Vagina (tissue), 2 donors: Measurements from ENCODE around the gene MNAT1. TPM values are rescaled to one million over a fixed set of nuclear protein-coding genes. Genes with fewer than 3 reads are reported as not detected.
"Not testable (repeated sequence)": the region's sequence is repeated elsewhere in the genome, so short reads cannot be mapped to it uniquely, and the experiment has no call there.

Experiments
- DNase-seq, 2 donors: peaks; one replicate each; pipeline ENCODE4 v3.0.0-alpha.2; 2017; ENCODE audit errors: extremely low spot score in 2 of 2
- H3K27ac ChIP-seq: fragments of 200-600 bp; sonication (generic); one replicate; pipeline ENCODE4 v1.5.1; 2019
- H3K27me3 ChIP-seq: fragments of 200-600 bp; sonication (generic); one replicate; pipeline ENCODE4 v1.5.1; 2019
- H3K36me3 ChIP-seq, 2 donors: fragments of 200-600 bp; sonication (generic); one replicate each; pipeline ENCODE4 v1.5.1; 2017 to 2019
- H3K4me1 ChIP-seq: fragments of 200-600 bp; sonication (generic); one replicate; pipeline ENCODE4 v1.5.1; 2019
- H3K4me3 ChIP-seq, 2 donors: fragments of 200-600 bp; sonication (generic); 1 replicate in 1 of 2; 2 replicates in 1 of 2; pipeline ENCODE4 v1.5.1; 2016 to 2019
- H3K9me3 ChIP-seq: fragments of 200-600 bp; sonication (generic); one replicate; pipeline ENCODE4 v1.5.1; 2019
- CTCF ChIP-seq, 3 experiments: fragments of 450-650 bp in 2 of 3; fragments of 200-600 bp in 1 of 3; sonication (generic) in 1 of 3; IDR thresholded peaks; one replicate each; pipeline ENCODE4 v1.5.1; 2017 to 2019; ENCODE audit warnings: antibody characterized with exemption in 3 of 3, mild to moderate bottlenecking in 2 of 3, moderate library complexity in 2 of 3
- POLR2A ChIP-seq, 2 donors: fragments of 450-650 bp; IDR thresholded peaks; one replicate each; pipeline ENCODE4 v1.6.1; 2017; ENCODE audit warnings: antibody characterized with exemption in 2 of 2, mild to moderate bottlenecking in 2 of 2, moderate library complexity in 2 of 2
- POLR2AphosphoS5 ChIP-seq, 2 donors: sonication (generic); formaldehyde crosslinking; IDR thresholded peaks; one replicate each; pipeline ENCODE4 v1.9.0; 2017; ENCODE audit warnings: antibody characterized with exemption in 2 of 2, mild to moderate bottlenecking in 2 of 2, low read depth in 1 of 2; ENCODE audit not compliant: insufficient read depth in 1 of 2
- intact Hi-C: fragments of 100-400 bp; cut with DNase I; formaldehyde crosslinking; loops from one replicate; pipeline ENCODE4 v1.15.1; 2023
- total RNA-seq: library from RNA; depleted of rRNA; stranded (reverse); fragments of >200 nt; gene quantifications from one replicate; pipeline ENCODE4 v1.2.3, GENCODE V29; 2016

MNAT1 gene
- total RNA-seq, 1 donor from 2014 or later = 38.1 TPM

GRCh38 chr14:60723116-60723906 is 11.2 kb upstream of the MNAT1 start:
- Histone ChIP-seq H3K36me3 (no peaks in the 10 kb centered on the region), H3K4me3 (peak overlapping the region; percentile 60 to 66), H3K9me3 (no peaks in the 10 kb centered on the region), H3K4me1 (peaks cover 29% of the 10 kb centered on the region), H3K27me3 (no peaks in the 10 kb centered on the region), H3K27ac (peak overlapping the region; percentile 56)
- TF ChIP-seq CTCF (IDR thresholded peaks at IDR 0.05) = no peak
- intact Hi-C loops = loop anchor here (5.0 kb wide), 1 partner anchor 66 kb away; no protein-coding TSS in a partner anchor
- no peak for DNase-seq

GRCh38 chr14:60723907-60724618 is 10.5 kb upstream of the MNAT1 start, which contains the start of gene SIX4:
SIX4 (minus strand) TSS chr14:60724351; CDS start chr14:60724074, 277 bp downstream.
- H3K27me3 ChIP-seq = no peaks in the 10 kb centered on the region
- H3K4me1 ChIP-seq = peaks cover 29% of the 10 kb centered on the region
- H3K27ac ChIP-seq = peak within 1 kb of the TSS; percentile 56
- peak within 1 kb of the TSS; percentile 60 to 66 for H3K4me3 ChIP-seq
- H3K36me3 ChIP-seq = no peaks in the 10 kb centered on the region
- peak in 1 of 2 donors; percentile 60 for TF ChIP-seq POLR2AphosphoS5 (IDR thresholded peaks at IDR 0.05; ENCODE audit: insufficient read depth in 1 of 2, low read depth in 1 of 2)
- no peak for TF ChIP-seq CTCF (IDR thresholded peaks at IDR 0.05)
- TF ChIP-seq POLR2A (IDR thresholded peaks at IDR 0.05) = no peak
- no peak for DNase-seq
- H3K9me3 ChIP-seq = no peaks in the 10 kb centered on the region
- intact Hi-C loops = loop anchor here (5.0 kb wide), 1 partner anchor 67 kb away; no protein-coding TSS in a partner anchor

GRCh38 chr14:60731291-60731690 is 3.3 kb upstream of the MNAT1 start:
- H3K27ac ChIP-seq, H3K4me3 ChIP-seq, intact Hi-C loops, H3K9me3 ChIP-seq, H3K36me3 ChIP-seq, H3K27me3 ChIP-seq, DNase-seq: not testable (repeated sequence)
- H3K4me1 ChIP-seq = peaks cover 13% of the 10 kb centered on the region

- Histone ChIP-seq H3K4me1 (peaks cover 23% of the 10 kb centered on the region), H3K4me3 (no peak overlapping the region), H3K36me3 (no peaks in the 10 kb centered on the region), H3K9me3 (no peaks in the 10 kb centered on the region), H3K27ac (no peak overlapping the region), H3K27me3 (no peaks in the 10 kb centered on the region)
- TF ChIP-seq POLR2A (IDR thresholded peaks at IDR 0.05) = no peak
- no peak for TF ChIP-seq CTCF (IDR thresholded peaks at IDR 0.05)
- TF ChIP-seq POLR2AphosphoS5 (IDR thresholded peaks at IDR 0.05; ENCODE audit: insufficient read depth in 1 of 2, low read depth in 1 of 2) = no peak
- no peak for DNase-seq
- intact Hi-C loops = no loop called here
Observed at GRCh38 chr14:60732840-60733483, 1.6 kb upstream of the MNAT1 start.

- intact Hi-C loops = no loop called here
- H3K4me3 ChIP-seq = peak overlapping the region; percentile 65 to 81
- H3K27ac ChIP-seq = no peak overlapping the region
- H3K9me3 ChIP-seq = no peaks in the 10 kb centered on the region
- TF ChIP-seq POLR2AphosphoS5 (IDR thresholded peaks at IDR 0.05; ENCODE audit: insufficient read depth in 1 of 2, low read depth in 1 of 2) (no peak), CTCF (IDR thresholded peaks at IDR 0.05) (no peak), POLR2A (IDR thresholded peaks at IDR 0.05) (no peak)
- no peak for DNase-seq
- H3K27me3 ChIP-seq = no peaks in the 10 kb centered on the region
- H3K4me1 ChIP-seq = peaks cover 23% of the 10 kb centered on the region
- H3K36me3 ChIP-seq = no peaks in the 10 kb centered on the region
Observed at GRCh38 chr14:60735416-60735815, 855 bp downstream of the MNAT1 start.
